Measurements from ENCODE around the gene PLEKHA4.
A peak's percentile ranks its signal among the peaks of the same experiment; 100 is the strongest.
"Not testable (repeated sequence)": the region's sequence is repeated elsewhere in the genome, so short reads cannot be mapped to it uniquely, and the experiment has no call there.

The PLEKHA4 gene

DNA sequence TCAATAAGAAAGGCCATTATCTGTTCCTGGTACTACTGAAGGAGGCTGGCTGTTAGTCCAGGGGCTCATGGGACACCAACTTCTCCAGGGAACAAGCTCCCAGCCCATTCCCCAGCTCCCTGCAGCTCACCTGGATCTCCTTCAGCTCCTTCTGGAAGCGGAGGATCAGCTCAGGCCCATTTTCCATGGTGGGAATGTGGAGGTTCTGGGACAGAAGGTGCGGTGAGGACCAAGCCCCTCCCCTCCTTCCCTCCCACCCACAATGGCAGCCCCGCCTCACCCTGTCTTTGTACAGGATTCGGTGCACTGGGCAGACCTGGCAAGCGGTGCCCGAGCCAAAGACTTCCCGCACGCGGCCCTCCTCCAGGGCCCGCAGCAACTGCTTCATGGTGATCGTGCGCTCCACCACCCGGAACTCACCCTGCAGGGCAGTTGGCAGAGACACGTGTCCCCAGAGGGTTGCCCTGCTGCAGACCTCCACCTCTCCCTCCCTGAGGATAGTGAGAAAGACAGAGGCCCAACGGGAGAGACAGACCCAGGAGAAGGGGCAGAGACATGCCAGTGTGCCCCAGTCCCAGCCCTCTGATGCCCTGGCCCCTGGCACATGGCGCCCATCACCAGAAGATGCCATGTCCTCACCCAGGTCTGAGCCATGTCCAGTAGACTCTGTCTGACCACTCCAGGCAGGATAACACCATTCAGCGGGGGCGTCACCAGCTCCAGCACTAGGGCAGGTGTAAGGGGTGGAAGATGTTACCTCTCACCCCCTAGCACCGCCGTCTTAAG, 71.9 kb downstream of the PLEKHA4 start:
- no peak for DNase-seq

DNA sequence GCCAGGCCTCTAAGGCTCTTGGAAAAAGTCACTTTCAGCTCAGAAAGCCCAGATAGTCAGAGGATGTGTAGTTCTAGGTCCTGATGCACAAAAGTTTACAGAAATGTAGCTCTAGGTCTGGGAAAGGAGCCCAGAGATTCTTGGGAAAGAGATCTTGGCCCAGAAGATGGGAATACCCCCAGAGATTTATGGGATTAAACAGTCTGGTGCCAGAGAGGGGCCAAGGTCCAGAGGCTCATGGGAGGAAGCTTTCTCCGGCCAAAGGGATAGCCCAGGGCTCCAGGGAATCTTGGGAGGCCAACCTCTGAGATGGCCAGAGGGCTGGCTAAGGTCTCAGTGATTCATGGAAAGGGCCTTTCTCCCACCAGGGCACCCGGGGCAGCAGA, 72.7 kb downstream of the PLEKHA4 start:
- no peak for DNase-seq

DNA sequence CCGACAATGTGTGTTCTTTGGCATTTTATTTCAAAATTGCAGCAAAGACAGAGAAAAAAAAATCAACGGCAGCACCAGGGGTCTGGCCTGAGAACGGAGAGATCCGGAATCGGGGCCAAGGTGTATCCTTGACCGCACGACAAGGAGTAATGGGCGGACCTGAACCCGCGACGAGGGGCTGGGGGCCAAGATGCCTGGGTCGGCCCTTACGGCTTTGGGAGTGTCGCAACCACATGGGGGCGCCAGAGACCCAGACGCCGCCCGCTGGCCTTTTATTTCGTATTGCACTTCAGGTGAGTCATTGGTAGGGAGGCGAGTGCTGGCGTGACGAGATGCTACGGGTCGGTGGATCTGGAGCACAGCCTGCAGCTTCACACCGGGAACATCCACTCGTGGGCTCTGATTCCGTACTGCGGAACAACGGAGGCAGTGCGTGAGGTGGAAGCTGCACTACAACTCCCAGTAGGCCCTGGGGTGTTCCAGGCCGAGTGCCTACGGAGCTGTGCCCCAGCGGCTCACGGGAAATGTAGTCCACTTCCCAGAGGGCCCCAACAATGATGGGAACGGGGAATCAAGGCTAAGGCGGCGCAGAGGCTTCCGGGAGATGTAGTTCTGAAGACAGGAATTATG, 73.2 kb downstream of the PLEKHA4 start:
- DNase-seq = peak; percentile 65 to 89 (median 78)

- no peak for DNase-seq
Observed at GRCh38 chr19:48794291-48794690, 74.1 kb downstream of the PLEKHA4 start.

GRCh38 chr19:48793271-48793670, 75.1 kb downstream of the PLEKHA4 start:
- no peak for DNase-seq

DNA sequence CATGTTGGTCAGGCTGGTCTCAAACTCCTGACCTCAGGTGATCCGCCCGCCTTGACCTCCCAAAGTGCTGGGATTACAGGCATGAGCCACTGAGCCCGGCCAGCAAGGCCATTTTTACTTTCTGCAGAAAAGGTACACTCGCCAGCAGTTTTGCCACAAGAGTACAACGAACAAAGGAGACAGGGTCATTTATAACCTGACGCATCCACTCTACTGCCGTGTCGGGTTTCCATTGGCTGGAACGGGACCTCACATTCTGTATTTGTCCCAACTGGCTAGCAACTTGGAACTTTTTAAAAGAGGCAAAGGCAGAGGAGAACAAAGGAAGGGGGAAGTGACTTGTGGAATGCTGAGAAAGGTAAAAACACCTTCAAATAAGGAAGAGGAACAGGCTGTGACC, 81.1 kb downstream of the PLEKHA4 start:
- not testable (repeated sequence) for DNase-seq
